ENCODE data around the gene FNDC3A. TPM values are rescaled to one million over a fixed set of nuclear protein-coding genes. Genes with fewer than 3 reads are reported as not detected.

The FNDC3A gene
- total RNA-seq, 1 donor from 2014 or later = 69.3 TPM

DNA sequence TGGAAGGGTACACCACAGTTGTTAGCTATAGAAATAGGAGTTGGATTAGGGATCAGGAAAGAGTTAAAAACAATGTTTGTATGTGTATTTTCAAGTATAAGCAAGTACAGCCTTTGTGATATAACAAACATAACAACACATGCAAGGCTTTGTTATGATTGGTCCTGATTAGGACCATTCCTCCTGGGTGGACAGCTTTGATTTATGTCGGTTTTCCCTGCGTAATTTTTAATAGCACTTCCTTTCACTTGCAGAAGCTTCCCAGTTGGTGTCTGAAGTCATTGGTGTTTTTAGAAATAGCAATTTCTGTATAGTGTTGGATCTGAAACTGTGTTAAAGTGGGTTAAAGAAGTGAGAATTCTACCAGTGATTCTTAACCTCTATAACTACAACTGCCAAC lies 10.0 kb downstream of the FNDC3A start:
- H3K79me2 ChIP-seq (ENCODE audit: low read depth) = peaks cover 32% of the 10 kb centered on the region
- Mint-ChIP-seq H3K36me3 (peaks cover 21% of the 10 kb centered on the region), H3K9me3 (peaks cover 18% of the 10 kb centered on the region), H3K27ac (no peak overlapping the region), H3K4me1 (no peaks in the 10 kb centered on the region), H3K27me3 (ENCODE audit: insufficient read depth, low read depth) (no peaks in the 10 kb centered on the region), H3K4me3 (no peak overlapping the region)
- no peak overlapping the region for H2AFZ ChIP-seq (replicated peaks)
- no peaks in the 10 kb centered on the region for H3F3A ChIP-seq (ENCODE audit: low read depth)
- DNase-seq (ENCODE audit: low spot score) = no peak
- no peak overlapping the region for H3K9ac ChIP-seq
- H3K27me3 ChIP-seq = no peaks in the 10 kb centered on the region
- no peaks in the 10 kb centered on the region for H3K9me3 ChIP-seq (ENCODE audit: low read depth)
- H3K4me1 ChIP-seq = no peaks in the 10 kb centered on the region
- no peak overlapping the region for H3K27ac ChIP-seq
- H3K4me3 ChIP-seq = no peak overlapping the region
- H4K20me1 ChIP-seq (ENCODE audit: low read depth) = no peaks in the 10 kb centered on the region
- TF ChIP-seq EZH2phosphoT487 (IDR thresholded peaks at IDR 0.05) (no peak), EZH2 (IDR thresholded peaks at IDR 0.05) (no peak)
- TF ChIP-seq, protein P1, sequence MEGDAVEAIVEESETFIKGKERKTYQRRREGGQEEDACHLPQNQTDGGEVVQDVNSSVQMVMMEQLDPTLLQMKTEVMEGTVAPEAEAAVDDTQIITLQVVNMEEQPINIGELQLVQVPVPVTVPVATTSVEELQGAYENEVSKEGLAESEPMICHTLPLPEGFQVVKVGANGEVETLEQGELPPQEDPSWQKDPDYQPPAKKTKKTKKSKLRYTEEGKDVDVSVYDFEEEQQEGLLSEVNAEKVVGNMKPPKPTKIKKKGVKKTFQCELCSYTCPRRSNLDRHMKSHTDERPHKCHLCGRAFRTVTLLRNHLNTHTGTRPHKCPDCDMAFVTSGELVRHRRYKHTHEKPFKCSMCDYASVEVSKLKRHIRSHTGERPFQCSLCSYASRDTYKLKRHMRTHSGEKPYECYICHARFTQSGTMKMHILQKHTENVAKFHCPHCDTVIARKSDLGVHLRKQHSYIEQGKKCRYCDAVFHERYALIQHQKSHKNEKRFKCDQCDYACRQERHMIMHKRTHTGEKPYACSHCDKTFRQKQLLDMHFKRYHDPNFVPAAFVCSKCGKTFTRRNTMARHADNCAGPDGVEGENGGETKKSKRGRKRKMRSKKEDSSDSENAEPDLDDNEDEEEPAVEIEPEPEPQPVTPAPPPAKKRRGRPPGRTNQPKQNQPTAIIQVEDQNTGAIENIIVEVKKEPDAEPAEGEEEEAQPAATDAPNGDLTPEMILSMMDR (IDR thresholded peaks at IDR 0.05) = no peak
- no peak overlapping the region for H3K4me2 ChIP-seq
- no peaks in the 10 kb centered on the region for H3K36me3 ChIP-seq

DNA sequence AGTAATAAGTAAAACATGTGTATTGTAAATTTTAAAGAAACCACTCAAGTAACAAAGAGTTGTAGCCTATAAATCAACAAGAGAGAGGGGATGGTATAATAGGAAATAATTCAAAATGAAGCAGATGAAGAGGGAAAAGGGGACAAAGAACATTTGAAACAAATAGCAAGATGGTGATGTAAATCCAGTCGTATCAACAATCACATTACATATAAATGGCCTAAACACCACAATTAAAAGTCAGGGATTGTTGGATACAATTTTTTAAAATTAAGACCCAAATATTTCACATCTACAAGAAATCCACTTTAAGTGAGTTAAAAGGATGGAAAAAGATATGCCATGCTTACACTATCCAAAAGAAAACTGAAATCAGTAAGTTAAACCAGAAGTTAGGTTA lies 15.2 kb downstream of the FNDC3A start:
- Histone ChIP-seq H3K9me3 (ENCODE audit: low read depth) (no peaks in the 10 kb centered on the region), H3F3A (ENCODE audit: low read depth) (no peaks in the 10 kb centered on the region), H3K36me3 (no peaks in the 10 kb centered on the region), H3K27ac (no peak overlapping the region), H3K4me3 (no peak overlapping the region), H4K20me1 (ENCODE audit: low read depth) (no peaks in the 10 kb centered on the region), H2AFZ (replicated peaks) (no peak overlapping the region), H3K4me2 (no peak overlapping the region), H3K79me2 (ENCODE audit: low read depth) (peaks cover 20% of the 10 kb centered on the region), H3K27me3 (no peaks in the 10 kb centered on the region), H3K9ac (no peak overlapping the region), H3K4me1 (no peaks in the 10 kb centered on the region)
- H3K27ac Mint-ChIP-seq = no peak overlapping the region
- H3K36me3 Mint-ChIP-seq = peaks cover 38% of the 10 kb centered on the region
- peaks cover 4% of the 10 kb centered on the region for H3K27me3 Mint-ChIP-seq (ENCODE audit: insufficient read depth, low read depth)
- no peak overlapping the region for H3K4me3 Mint-ChIP-seq
- H3K9me3 Mint-ChIP-seq = peaks cover 28% of the 10 kb centered on the region
- no peak for DNase-seq (ENCODE audit: low spot score)
- no peaks in the 10 kb centered on the region for H3K4me1 Mint-ChIP-seq
- TF ChIP-seq EZH2phosphoT487 (IDR thresholded peaks at IDR 0.05) = no peak
- no peak for TF ChIP-seq EZH2 (IDR thresholded peaks at IDR 0.05)
- TF ChIP-seq, protein P1 (IDR thresholded peaks at IDR 0.05) = no peak

DNA sequence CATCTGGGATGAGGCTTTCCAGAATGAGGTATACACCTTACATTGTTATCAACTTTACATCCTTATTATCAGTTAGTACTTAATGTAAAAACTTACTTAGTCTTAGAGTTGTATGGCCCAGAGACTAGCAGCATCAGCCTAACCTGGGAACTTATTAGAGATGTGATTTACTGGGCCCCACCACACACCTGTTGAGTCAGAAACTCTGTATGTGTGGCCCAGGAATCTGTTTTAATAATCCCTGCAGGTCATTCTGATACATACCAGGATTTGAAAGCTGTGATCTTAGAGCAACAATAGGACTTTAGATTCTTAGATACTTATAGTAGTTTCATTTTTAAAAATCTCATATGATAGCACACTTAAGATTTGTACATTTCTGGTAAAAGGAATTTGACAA lies 17.4 kb downstream of the FNDC3A start:
- Mint-ChIP-seq H3K9me3 (peaks cover 34% of the 10 kb centered on the region), H3K4me1 (no peaks in the 10 kb centered on the region), H3K27ac (no peak overlapping the region), H3K27me3 (ENCODE audit: insufficient read depth, low read depth) (peaks cover 4% of the 10 kb centered on the region), H3K4me3 (no peak overlapping the region), H3K36me3 (peaks cover 40% of the 10 kb centered on the region)
- no peak overlapping the region for H3K27ac ChIP-seq
- H3K9me3 ChIP-seq (ENCODE audit: low read depth) = no peaks in the 10 kb centered on the region
- H3K4me1 ChIP-seq = no peaks in the 10 kb centered on the region
- H3K27me3 ChIP-seq = no peaks in the 10 kb centered on the region
- TF ChIP-seq, protein P1 (IDR thresholded peaks at IDR 0.05) = no peak
- TF ChIP-seq EZH2 (IDR thresholded peaks at IDR 0.05) (no peak), EZH2phosphoT487 (IDR thresholded peaks at IDR 0.05) (no peak)
- no peak overlapping the region for H3K9ac ChIP-seq
- H3K36me3 ChIP-seq = no peaks in the 10 kb centered on the region
- no peak overlapping the region for H3K4me2 ChIP-seq
- no peaks in the 10 kb centered on the region for H3F3A ChIP-seq (ENCODE audit: low read depth)
- H3K79me2 ChIP-seq (ENCODE audit: low read depth) = peaks cover 20% of the 10 kb centered on the region
- no peak overlapping the region for H3K4me3 ChIP-seq
- H4K20me1 ChIP-seq (ENCODE audit: low read depth) = no peaks in the 10 kb centered on the region
- H2AFZ ChIP-seq (replicated peaks) = no peak overlapping the region
- DNase-seq (ENCODE audit: low spot score) = no peak

Measured in neural progenitor cell (in vitro differentiated cells).